PC-9 (cell line): ENCODE measurements around the gene SLC26A2.

Source experiments
- EZH2 ChIP-seq: fragments of 200-600 bp; sonication (generic); IDR thresholded peaks from 2 replicates; pipeline ENCODE4 v1.8.0; 2017; ENCODE audit warnings: antibody characterized with exemption, low read depth
- TF ChIP-seq, protein P1 (sequence below): fragments of 200-600 bp; sonication (generic); conservative IDR thresholded peaks from 2 replicates; pipeline ENCODE4 v1.6.1; 2017; ENCODE audit warnings: mixed run types, antibody characterized with exemption, mild to moderate bottlenecking, moderate library complexity

DNA sequence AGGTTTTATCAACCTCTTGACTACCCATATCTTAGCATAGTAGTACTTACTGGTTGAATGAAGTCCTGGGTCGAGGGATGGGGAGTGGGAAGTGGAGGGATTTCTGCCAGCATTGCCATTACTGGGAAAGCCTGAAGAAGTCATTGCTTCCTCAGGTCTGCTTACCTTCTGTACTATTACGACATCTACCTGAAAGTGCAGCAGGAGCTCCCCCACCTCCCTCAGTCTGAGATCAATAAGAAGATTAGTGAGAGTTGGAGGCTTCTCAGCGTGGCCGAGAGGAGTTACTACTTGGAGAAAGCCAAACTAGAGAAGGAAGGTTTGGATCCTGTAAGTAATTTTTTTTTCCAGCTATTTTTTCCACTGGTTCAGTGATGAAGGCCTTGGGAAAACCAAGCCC, 45.8 kb downstream of the SLC26A2 start:
- TF ChIP-seq, protein P1, sequence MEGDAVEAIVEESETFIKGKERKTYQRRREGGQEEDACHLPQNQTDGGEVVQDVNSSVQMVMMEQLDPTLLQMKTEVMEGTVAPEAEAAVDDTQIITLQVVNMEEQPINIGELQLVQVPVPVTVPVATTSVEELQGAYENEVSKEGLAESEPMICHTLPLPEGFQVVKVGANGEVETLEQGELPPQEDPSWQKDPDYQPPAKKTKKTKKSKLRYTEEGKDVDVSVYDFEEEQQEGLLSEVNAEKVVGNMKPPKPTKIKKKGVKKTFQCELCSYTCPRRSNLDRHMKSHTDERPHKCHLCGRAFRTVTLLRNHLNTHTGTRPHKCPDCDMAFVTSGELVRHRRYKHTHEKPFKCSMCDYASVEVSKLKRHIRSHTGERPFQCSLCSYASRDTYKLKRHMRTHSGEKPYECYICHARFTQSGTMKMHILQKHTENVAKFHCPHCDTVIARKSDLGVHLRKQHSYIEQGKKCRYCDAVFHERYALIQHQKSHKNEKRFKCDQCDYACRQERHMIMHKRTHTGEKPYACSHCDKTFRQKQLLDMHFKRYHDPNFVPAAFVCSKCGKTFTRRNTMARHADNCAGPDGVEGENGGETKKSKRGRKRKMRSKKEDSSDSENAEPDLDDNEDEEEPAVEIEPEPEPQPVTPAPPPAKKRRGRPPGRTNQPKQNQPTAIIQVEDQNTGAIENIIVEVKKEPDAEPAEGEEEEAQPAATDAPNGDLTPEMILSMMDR = no peak
- TF ChIP-seq EZH2 = no peak
